Stomach (tissue), 9 donors: ENCODE data around the gene OSBPL9. TPM values are rescaled to one million over a fixed set of nuclear protein-coding genes. Genes with fewer than 3 reads are reported as not detected.

Source experiments
- DNase-seq, 2 donors: peaks; one replicate each; pipeline versions ENCODE4 v3.0.0 to v3.0.0-alpha.2; 2013 to 2019
- H3K27ac ChIP-seq, 5 donors: fragments of 200-600 bp in 4 of 5; sonication (generic) in 4 of 5; one replicate each; pipeline ENCODE4 v1.5.1; 2013 to 2019; ENCODE audit warnings: mild to moderate bottlenecking in 1 of 5, moderate library complexity in 1 of 5
- H3K27me3 ChIP-seq, 3 donors: fragments of 200-600 bp; sonication (generic); one replicate each; pipeline ENCODE4 v1.5.1; 2017 to 2019; ENCODE audit warnings: mixed run types in 1 of 3
- H3K36me3 ChIP-seq, 4 donors: fragments of 200-600 bp; sonication (generic); 1 replicate in 3 of 4; 2 replicates in 1 of 4; pipeline ENCODE4 v1.5.1; 2016 to 2019
- H3K4me1 ChIP-seq, 4 donors: fragments of 200-600 bp; sonication (generic); one replicate each; pipeline ENCODE4 v1.5.1; 2016 to 2019
- H3K4me3 ChIP-seq, 4 donors: fragments of 200-600 bp; sonication (generic) in 3 of 4; one replicate each; pipeline ENCODE4 v1.5.1; 2016 to 2019; ENCODE audit warnings: mild to moderate bottlenecking in 1 of 4
- H3K9me3 ChIP-seq, 4 donors: fragments of 200-600 bp; sonication (generic); one replicate each; pipeline ENCODE4 v1.5.1; 2016 to 2019
- EP300 ChIP-seq: sonication (generic); formaldehyde crosslinking; IDR thresholded peaks from one replicate; pipeline ENCODE4 v1.6.1; 2017; ENCODE audit warnings: antibody characterized with exemption
- POLR2A ChIP-seq, 4 donors: fragments of 450-650 bp; IDR thresholded peaks; one replicate each; pipeline ENCODE4 v1.6.1; 2016; ENCODE audit warnings: antibody characterized with exemption in 4 of 4, control low read depth in 2 of 4, mild to moderate bottlenecking in 1 of 4, moderate library complexity in 1 of 4
- POLR2AphosphoS5 ChIP-seq, 3 donors: sonication (generic); formaldehyde crosslinking; IDR thresholded peaks; one replicate each; pipeline ENCODE4 v1.6.1; 2016; ENCODE audit warnings: antibody characterized with exemption in 3 of 3
- WGBS, 5 donors: extraction: QIAGEN DNeasy Blood & Tissue Kit in 3 of 5; methylation state at CpG; one replicate each; pipeline versions ENCODE4 v1.1.5 to v1.1.7; 2013 to 2018; 5-methylcytosine and 5-hydroxymethylcytosine counted together
- intact Hi-C: fragments of 100-400 bp; cut with DNase I; formaldehyde crosslinking; loops from one replicate; pipeline ENCODE4 v1.15.1; 2023; ENCODE audit warnings: low total_unique reads
- polyA plus RNA-seq, 3 donors: library from polyadenylated mRNA; stranded (reverse); fragments of 200-250 nt; gene quantifications; one replicate each; pipeline ENCODE4 v1.2.3, GENCODE V29; 2013
- total RNA-seq, 5 donors: library from RNA; depleted of rRNA; stranded (reverse); fragments of >200 nt; gene quantifications; one replicate each; pipeline versions ENCODE4 v1.1.0 to v1.2.3, GENCODE V29; 2014 to 2016
- TF ChIP-seq, protein P1 (sequence below), 7 experiments: fragments of 450-650 bp in 4 of 7; fragments of 200-600 bp in 3 of 7; sonication (generic) in 3 of 7; IDR thresholded peaks; one replicate each; pipeline ENCODE4 v1.5.1; 2016 to 2019; ENCODE audit warnings: antibody characterized with exemption in 7 of 7, control low read depth in 2 of 7, mild to moderate bottlenecking in 1 of 7
- donor health status: healthy with polysubstance abuse.
- donor health status: Bipolar disorder and iron deficiency.
- donor health status: healthy.

The OSBPL9 gene
- total and polyA plus RNA-seq, 8 donors: 29.8 to 461 (median 109) TPM

DNA sequence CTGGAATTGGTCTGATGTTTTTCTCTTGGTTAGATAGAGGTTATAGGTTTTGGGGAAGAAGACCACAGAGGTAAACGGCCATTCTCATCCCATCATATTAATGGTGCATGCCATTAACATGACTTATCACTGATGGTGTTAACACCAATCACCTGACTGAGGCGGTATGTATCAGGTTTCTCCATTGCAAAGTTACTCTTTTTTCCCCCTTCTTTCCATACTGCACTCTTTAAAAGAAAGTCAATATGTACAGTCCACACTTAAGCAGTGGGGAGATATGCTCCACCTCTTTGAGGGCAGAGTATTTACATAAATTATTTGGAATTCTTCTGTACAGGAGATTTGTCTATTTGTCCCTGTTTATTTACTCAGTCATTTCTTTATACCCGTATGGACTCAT is 35.7 kb upstream of the OSBPL9 start:
- Histone ChIP-seq H3K4me1 (peaks cover 0 to 5% (median 0%) of the 10 kb centered on the region in 4 donors), H3K9me3 (no peaks in the 10 kb centered on the region), H3K36me3 (no peaks in the 10 kb centered on the region), H3K27ac (no peak overlapping the region), H3K27me3 (no peaks in the 10 kb centered on the region), H3K4me3 (no peak overlapping the region)
- TF ChIP-seq, protein P1, sequence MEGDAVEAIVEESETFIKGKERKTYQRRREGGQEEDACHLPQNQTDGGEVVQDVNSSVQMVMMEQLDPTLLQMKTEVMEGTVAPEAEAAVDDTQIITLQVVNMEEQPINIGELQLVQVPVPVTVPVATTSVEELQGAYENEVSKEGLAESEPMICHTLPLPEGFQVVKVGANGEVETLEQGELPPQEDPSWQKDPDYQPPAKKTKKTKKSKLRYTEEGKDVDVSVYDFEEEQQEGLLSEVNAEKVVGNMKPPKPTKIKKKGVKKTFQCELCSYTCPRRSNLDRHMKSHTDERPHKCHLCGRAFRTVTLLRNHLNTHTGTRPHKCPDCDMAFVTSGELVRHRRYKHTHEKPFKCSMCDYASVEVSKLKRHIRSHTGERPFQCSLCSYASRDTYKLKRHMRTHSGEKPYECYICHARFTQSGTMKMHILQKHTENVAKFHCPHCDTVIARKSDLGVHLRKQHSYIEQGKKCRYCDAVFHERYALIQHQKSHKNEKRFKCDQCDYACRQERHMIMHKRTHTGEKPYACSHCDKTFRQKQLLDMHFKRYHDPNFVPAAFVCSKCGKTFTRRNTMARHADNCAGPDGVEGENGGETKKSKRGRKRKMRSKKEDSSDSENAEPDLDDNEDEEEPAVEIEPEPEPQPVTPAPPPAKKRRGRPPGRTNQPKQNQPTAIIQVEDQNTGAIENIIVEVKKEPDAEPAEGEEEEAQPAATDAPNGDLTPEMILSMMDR (IDR thresholded peaks at IDR 0.05): no peak
- no peak for TF ChIP-seq EP300
- no peak for TF ChIP-seq POLR2A (IDR thresholded peaks at IDR 0.05)
- TF ChIP-seq POLR2AphosphoS5 (IDR thresholded peaks at IDR 0.05): no peak
- 37 to 51% (median 41%) methylated on average over 3 of the region's 3 CpGs for WGBS, 5 donors
- peak in 1 of 2 donors; percentile 48 for DNase-seq
- intact Hi-C loops: no loop called here

DNA sequence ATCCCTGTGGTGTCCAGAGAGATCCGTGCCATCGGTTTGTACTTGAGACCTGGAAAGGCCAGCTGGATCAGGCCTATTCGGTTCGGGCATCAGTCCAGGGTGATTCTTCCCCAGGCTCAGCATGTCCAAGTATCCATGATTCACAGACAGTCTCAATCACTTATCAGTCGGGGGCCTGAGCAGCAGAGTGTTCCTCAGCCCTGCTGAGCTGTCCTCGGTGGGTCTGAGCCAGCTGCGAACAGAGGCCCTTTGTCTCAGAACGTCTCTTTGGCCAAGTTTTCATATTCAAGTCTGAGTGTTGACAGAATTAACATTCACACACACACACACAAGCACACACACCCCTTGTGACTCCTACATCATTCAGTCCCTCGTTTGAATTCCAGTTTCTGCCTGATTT is 33.4 kb upstream of the OSBPL9 start:
- intact Hi-C loops: no loop called here
- Histone ChIP-seq H3K27ac (no peak overlapping the region), H3K36me3 (no peaks in the 10 kb centered on the region), H3K27me3 (no peaks in the 10 kb centered on the region), H3K9me3 (no peaks in the 10 kb centered on the region), H3K4me3 (no peak overlapping the region), H3K4me1 (peaks cover 0 to 5% (median 0%) of the 10 kb centered on the region in 4 donors)
- DNase-seq: peak; percentile 27 to 67
- TF ChIP-seq POLR2A (IDR thresholded peaks at IDR 0.05): no peak
- TF ChIP-seq, protein P1 (IDR thresholded peaks at IDR 0.05): no peak
- TF ChIP-seq POLR2AphosphoS5 (IDR thresholded peaks at IDR 0.05): no peak
- TF ChIP-seq EP300: no peak
- WGBS, 5 donors: 38 to 50% (median 47%) methylated on average over 9 of the region's 9 CpGs

- no peaks in the 10 kb centered on the region for H3K27me3 ChIP-seq
- no peaks in the 10 kb centered on the region for H3K36me3 ChIP-seq
- H3K27ac ChIP-seq: no peak overlapping the region
- 87 to 92% (median 92%) methylated on average over 5 of the region's 5 CpGs for WGBS, 5 donors
- intact Hi-C loops: no loop called here
- TF ChIP-seq POLR2AphosphoS5 (IDR thresholded peaks at IDR 0.05): no peak
- TF ChIP-seq POLR2A (IDR thresholded peaks at IDR 0.05): no peak
- TF ChIP-seq EP300: no peak
- TF ChIP-seq, protein P1 (IDR thresholded peaks at IDR 0.05): no peak
- H3K9me3 ChIP-seq: no peaks in the 10 kb centered on the region
- H3K4me3 ChIP-seq: no peak overlapping the region
- H3K4me1 ChIP-seq: peaks cover 0 to 5% (median 0%) of the 10 kb centered on the region in 4 donors
- DNase-seq: no peak
These were observed 32.9 kb upstream of the OSBPL9 start for GRCh38 chr1:51584021-51584420.

GRCh38 chr1:51592711-51593110 is 24.2 kb upstream of the OSBPL9 start:
- Histone ChIP-seq H3K4me1 (no peaks in the 10 kb centered on the region), H3K4me3 (no peak overlapping the region), H3K36me3 (no peaks in the 10 kb centered on the region), H3K27ac (no peak overlapping the region), H3K27me3 (no peaks in the 10 kb centered on the region), H3K9me3 (no peaks in the 10 kb centered on the region)
- intact Hi-C loops: no loop called here
- TF ChIP-seq, protein P1 (IDR thresholded peaks at IDR 0.05): no peak
- TF ChIP-seq EP300 (no peak), POLR2AphosphoS5 (IDR thresholded peaks at IDR 0.05) (no peak), POLR2A (IDR thresholded peaks at IDR 0.05) (no peak)
- no peak for DNase-seq
